ENCODE measurements around the gene RFX1.

RFX1 gene

GRCh38 chr19:13959141-13959961 is 46.8 kb downstream of the RFX1 start:
- no peak for TF ChIP-seq CEBPB (IDR thresholded peaks at IDR 0.05)
- no peak for TF ChIP-seq REST (IDR thresholded peaks at IDR 0.05; ENCODE audit: low read depth)
- TF ChIP-seq MAX (IDR thresholded peaks at IDR 0.05), result no peak
- no peak for TF ChIP-seq TEAD4 (IDR thresholded peaks at IDR 0.05)
- TF ChIP-seq EP300 (IDR thresholded peaks at IDR 0.05; ENCODE audit: borderline replicate concordance), result no peak
- no peak for TF ChIP-seq ZBTB7A (IDR thresholded peaks at IDR 0.05; ENCODE audit: low read depth)
- no peak for TF ChIP-seq TCF12 (IDR thresholded peaks at IDR 0.05; ENCODE audit: low read depth)
- no peak for TF ChIP-seq RAD21 (IDR thresholded peaks at IDR 0.05; ENCODE audit: low read depth)

GRCh38 chr19:13958043-13958442 is 48.1 kb downstream of the RFX1 start:
- TF ChIP-seq ZBTB7A (IDR thresholded peaks at IDR 0.05; ENCODE audit: low read depth) (no peak), RAD21 (IDR thresholded peaks at IDR 0.05; ENCODE audit: low read depth) (no peak), TCF12 (IDR thresholded peaks at IDR 0.05; ENCODE audit: low read depth) (no peak), EGR1 (IDR thresholded peaks at IDR 0.05) (no peak), TEAD4 (IDR thresholded peaks at IDR 0.05) (no peak), EP300 (IDR thresholded peaks at IDR 0.05; ENCODE audit: borderline replicate concordance) (no peak)

GRCh38 chr19:13957051-13957450 is 49.1 kb downstream of the RFX1 start:
- TF ChIP-seq MAX (IDR thresholded peaks at IDR 0.05), result no peak
- no peak for TF ChIP-seq TCF12 (IDR thresholded peaks at IDR 0.05; ENCODE audit: low read depth)
- no peak for TF ChIP-seq REST (IDR thresholded peaks at IDR 0.05; ENCODE audit: low read depth)
- no peak for TF ChIP-seq CREB1 (IDR thresholded peaks at IDR 0.05; ENCODE audit: low read depth)
- no peak for TF ChIP-seq EGR1 (IDR thresholded peaks at IDR 0.05)
- TF ChIP-seq TAF1 (IDR thresholded peaks at IDR 0.05; ENCODE audit: low read depth), result no peak
- TF ChIP-seq YY1 (IDR thresholded peaks at IDR 0.05; ENCODE audit: low read depth), result no peak

- TF ChIP-seq REST (IDR thresholded peaks at IDR 0.05; ENCODE audit: low read depth) (no peak), YY1 (IDR thresholded peaks at IDR 0.05; ENCODE audit: low read depth) (no peak), TEAD4 (IDR thresholded peaks at IDR 0.05) (no peak), EP300 (IDR thresholded peaks at IDR 0.05; ENCODE audit: borderline replicate concordance) (no peak), MAX (IDR thresholded peaks at IDR 0.05) (no peak), ZBTB7A (IDR thresholded peaks at IDR 0.05; ENCODE audit: low read depth) (no peak), NFIC (IDR thresholded peaks at IDR 0.05) (no peak), RAD21 (IDR thresholded peaks at IDR 0.05; ENCODE audit: low read depth) (no peak), TCF12 (IDR thresholded peaks at IDR 0.05; ENCODE audit: low read depth) (no peak), CREB1 (IDR thresholded peaks at IDR 0.05; ENCODE audit: low read depth) (no peak), USF1 (IDR thresholded peaks at IDR 0.05) (no peak)
These were observed 49.8 kb downstream of the RFX1 start for GRCh38 chr19:13956365-13956744.

GRCh38 chr19:13955662-13956364 is 50.3 kb downstream of the RFX1 start:
- no peak for TF ChIP-seq RAD21 (IDR thresholded peaks at IDR 0.05; ENCODE audit: low read depth)

All from Ishikawa (cell line).